Ectodermal cell (in vitro differentiated cells): ENCODE results near the gene ANKRD44.

Experiments
- H3K27ac ChIP-seq: 2 replicates; pipeline ENCODE4 v1.7.0; 2013; ENCODE audit warnings: mild to moderate bottlenecking, low read depth, low read length; ENCODE audit not compliant: insufficient read depth, poor library complexity, severe bottlenecking
- H3K27me3 ChIP-seq: 2 replicates; pipeline ENCODE4 v1.7.0; 2013; ENCODE audit warnings: mild to moderate bottlenecking, low read length; ENCODE audit not compliant: insufficient read depth, control insufficient read depth, poor library complexity, severe bottlenecking
- H3K36me3 ChIP-seq: one replicate; pipeline ENCODE4 v1.7.0; 2013; ENCODE audit warnings: low read length; ENCODE audit not compliant: control insufficient read depth, insufficient read depth
- H3K4me1 ChIP-seq: one replicate; pipeline ENCODE4 v1.7.0; 2013; ENCODE audit warnings: low read length; ENCODE audit not compliant: control insufficient read depth, insufficient read depth
- H3K4me3 ChIP-seq: 2 replicates; pipeline ENCODE4 v1.7.0; 2013; ENCODE audit warnings: low read depth, low read length, control low read depth; ENCODE audit not compliant: insufficient read depth
- H3K9me3 ChIP-seq: 2 replicates; pipeline ENCODE4 v1.7.0; 2013; ENCODE audit warnings: mild to moderate bottlenecking, low read length, moderate library complexity; ENCODE audit not compliant: control insufficient read depth
- WGBS, 2 experiments: methylation state at CpG; one replicate each; pipeline ENCODE4 v1.1.7; 2013; ENCODE audit warnings: missing lambda C conversion rate in 2 of 2; 5-methylcytosine and 5-hydroxymethylcytosine counted together

The ANKRD44 gene

GRCh38 chr2:197229509-197230443 lies 80.8 kb downstream of the ANKRD44 start:
- H3K4me3 ChIP-seq, result no peak overlapping the region
- H3K9me3 ChIP-seq, result no peaks in the 10 kb centered on the region
- no peak overlapping the region for H3K27ac ChIP-seq
- WGBS, 2 experiments, result 61 to 67% methylated on average over 3 of the region's 4 CpGs
- H3K4me1 ChIP-seq, result no peaks in the 10 kb centered on the region
- H3K36me3 ChIP-seq, result no peaks in the 10 kb centered on the region
- H3K27me3 ChIP-seq, result no peaks in the 10 kb centered on the region

- 100% methylated on average over 2 of the region's 2 CpGs; no CpG with 5 or more reads in 1 of the 2 experiments for WGBS, 2 experiments
- Histone ChIP-seq H3K4me3 (no peak overlapping the region), H3K4me1 (no peaks in the 10 kb centered on the region)
Observed at GRCh38 chr2:197223451-197223850, 87.1 kb downstream of the ANKRD44 start.

GRCh38 chr2:197219636-197220035 lies 90.9 kb downstream of the ANKRD44 start:
- Histone ChIP-seq H3K36me3 (no peaks in the 10 kb centered on the region), H3K27me3 (no peaks in the 10 kb centered on the region), H3K4me3 (no peak overlapping the region), H3K4me1 (no peaks in the 10 kb centered on the region), H3K9me3 (no peaks in the 10 kb centered on the region), H3K27ac (no peak overlapping the region)
- WGBS, 2 experiments, result 92 to 100% methylated on average over 3 of the region's 4 CpGs

More at GRCh38 chr2:197223451-197223850, 87.1 kb downstream of the ANKRD44 start:
- H3K27me3 ChIP-seq, result no peaks in the 10 kb centered on the region
- H3K9me3 ChIP-seq, result no peaks in the 10 kb centered on the region
- H3K27ac ChIP-seq, result no peak overlapping the region
- no peaks in the 10 kb centered on the region for H3K36me3 ChIP-seq

GRCh38 chr2:197217541-197217940 lies 93.0 kb downstream of the ANKRD44 start:
- 79 to 98% methylated on average over 2 of the region's 2 CpGs for WGBS, 2 experiments
- H3K4me3 ChIP-seq, result no peak overlapping the region
- H3K27me3 ChIP-seq, result no peaks in the 10 kb centered on the region
- H3K36me3 ChIP-seq, result no peaks in the 10 kb centered on the region
- no peaks in the 10 kb centered on the region for H3K4me1 ChIP-seq
- H3K9me3 ChIP-seq, result no peaks in the 10 kb centered on the region
- no peak overlapping the region for H3K27ac ChIP-seq

- Histone ChIP-seq H3K36me3 (no peaks in the 10 kb centered on the region), H3K27ac (no peak overlapping the region), H3K4me3 (no peak overlapping the region), H3K4me1 (no peaks in the 10 kb centered on the region), H3K27me3 (no peaks in the 10 kb centered on the region), H3K9me3 (no peaks in the 10 kb centered on the region)
- 86 to 90% methylated on average over 5 of the region's 5 CpGs for WGBS, 2 experiments
Observed at GRCh38 chr2:197216361-197216979, 94.1 kb downstream of the ANKRD44 start.

GRCh38 chr2:197215748-197216360 lies 94.7 kb downstream of the ANKRD44 start:
- WGBS, 2 experiments, result 92 to 94% methylated on average over 3 of the region's 3 CpGs
- no peak overlapping the region for H3K4me3 ChIP-seq
- no peaks in the 10 kb centered on the region for H3K36me3 ChIP-seq
- no peaks in the 10 kb centered on the region for H3K9me3 ChIP-seq
- no peaks in the 10 kb centered on the region for H3K4me1 ChIP-seq
- no peaks in the 10 kb centered on the region for H3K27me3 ChIP-seq
- no peak overlapping the region for H3K27ac ChIP-seq

- no peaks in the 10 kb centered on the region for H3K27me3 ChIP-seq
- H3K4me3 ChIP-seq, result no peak overlapping the region
- H3K4me1 ChIP-seq, result no peaks in the 10 kb centered on the region
- H3K9me3 ChIP-seq, result no peaks in the 10 kb centered on the region
- H3K36me3 ChIP-seq, result no peaks in the 10 kb centered on the region
- no peak overlapping the region for H3K27ac ChIP-seq
- 82 to 85% methylated on average over 8 of the region's 8 CpGs for WGBS, 2 experiments
Observed at GRCh38 chr2:197212344-197213262, 98.0 kb downstream of the ANKRD44 start.

GRCh38 chr2:197211881-197212342 lies 98.7 kb downstream of the ANKRD44 start:
- no peaks in the 10 kb centered on the region for H3K4me1 ChIP-seq
- H3K9me3 ChIP-seq, result no peaks in the 10 kb centered on the region
- WGBS, 2 experiments, result 77 to 96% methylated on average over 4 of the region's 4 CpGs
- no peaks in the 10 kb centered on the region for H3K27me3 ChIP-seq
- H3K36me3 ChIP-seq, result no peaks in the 10 kb centered on the region
- no peak overlapping the region for H3K4me3 ChIP-seq
- H3K27ac ChIP-seq, result no peak overlapping the region

- WGBS, 2 experiments, result 60 to 65% methylated on average over 3 of the region's 3 CpGs
- Histone ChIP-seq H3K27me3 (no peaks in the 10 kb centered on the region), H3K4me3 (no peak overlapping the region), H3K27ac (no peak overlapping the region), H3K9me3 (no peaks in the 10 kb centered on the region), H3K4me1 (no peaks in the 10 kb centered on the region), H3K36me3 (no peaks in the 10 kb centered on the region)
Observed at GRCh38 chr2:197210430-197210829, 100.2 kb downstream of the ANKRD44 start.
